Esophagus squamous epithelium (tissue), 5 donors: ENCODE data around the gene GFOD2. TPM values are rescaled to one million over a fixed set of nuclear protein-coding genes. Genes with fewer than 3 reads are reported as not detected.

ENCODE experiments used
- DNase-seq: peaks from one replicate; lab custom pipeline; 2025; lab: John Stamatoyannopoulos, UW
- H3K27ac ChIP-seq, 4 donors: fragments of 200-600 bp; sonication (generic); one replicate each; pipeline ENCODE4 v1.5.1; 2016 to 2019; ENCODE audit warnings: mild to moderate bottlenecking in 1 of 4
- H3K27me3 ChIP-seq, 4 donors: fragments of 200-600 bp; sonication (generic); 1 replicate in 3 of 4; 2 replicates in 1 of 4; pipeline versions ENCODE4 v1.5.1 to v1.6.0; 2017 to 2021; ENCODE audit warnings: antibody characterized with exemption in 1 of 4
- H3K36me3 ChIP-seq, 3 donors: fragments of 200-600 bp; sonication (generic); one replicate each; pipeline ENCODE4 v1.5.1; 2016 to 2019
- H3K4me1 ChIP-seq, 3 donors: fragments of 200-600 bp; sonication (generic); one replicate each; pipeline ENCODE4 v1.5.1; 2017 to 2019
- H3K4me3 ChIP-seq, 4 donors: fragments of 200-600 bp; sonication (generic); 1 replicate in 3 of 4; 2 replicates in 1 of 4; pipeline ENCODE4 v1.5.1; 2016 to 2019; ENCODE audit warnings: mild to moderate bottlenecking in 2 of 4, moderate library complexity in 1 of 4
- H3K9me3 ChIP-seq, 3 donors: fragments of 200-600 bp; sonication (generic); one replicate each; pipeline ENCODE4 v1.5.1; 2016 to 2019
- POLR2A ChIP-seq, 4 donors: fragments of 450-650 bp; IDR thresholded peaks; one replicate each; pipeline ENCODE4 v1.6.1; 2017; ENCODE audit warnings: antibody characterized with exemption in 4 of 4, mild to moderate bottlenecking in 4 of 4, moderate library complexity in 3 of 4
- WGBS, 2 donors: methylation state at CpG; one replicate each; pipeline ENCODE4 v1.1.5; 2018; 5-methylcytosine and 5-hydroxymethylcytosine counted together
- intact Hi-C: fragments of 100-400 bp; cut with DNase I; formaldehyde crosslinking; loops from one replicate; pipeline ENCODE4 v1.15.0; 2022
- total RNA-seq, 4 donors: library from RNA; depleted of rRNA; stranded (reverse); fragments of >200 nt; gene quantifications; one replicate each; pipeline ENCODE4 v1.1.0, GENCODE V29; 2016
- TF ChIP-seq, protein P1 (sequence below), 6 experiments: fragments of 450-650 bp in 4 of 6; fragments of 200-600 bp in 2 of 6; sonication (generic) in 2 of 6; IDR thresholded peaks; one replicate each; pipeline ENCODE4 v1.5.1; 2016 to 2019; ENCODE audit warnings: antibody characterized with exemption in 6 of 6, mild to moderate bottlenecking in 4 of 6, moderate library complexity in 4 of 6
- donor health status: DM: yes; HTN: yes; CAD: no.

The GFOD2 gene
- total RNA-seq, 4 donors from 2014 or later: 26.1 to 63.3 (median 37.3) TPM

GRCh38 chr16:67669499-67670101 is 49.5 kb downstream of the GFOD2 start:
- Histone ChIP-seq H3K27ac (no peak overlapping the region), H3K9me3 (no peaks in the 10 kb centered on the region), H3K4me1 (peaks cover 34 to 67% (median 39%) of the 10 kb centered on the region in 3 donors), H3K4me3 (no peak overlapping the region), H3K27me3 (no peaks in the 10 kb centered on the region), H3K36me3 (no peaks in the 10 kb centered on the region)
- WGBS, 2 donors: 77 to 81% methylated on average over 8 to 10 of the region's 10 CpGs
- TF ChIP-seq POLR2A (IDR thresholded peaks at IDR 0.05): no peak
- TF ChIP-seq, protein P1, sequence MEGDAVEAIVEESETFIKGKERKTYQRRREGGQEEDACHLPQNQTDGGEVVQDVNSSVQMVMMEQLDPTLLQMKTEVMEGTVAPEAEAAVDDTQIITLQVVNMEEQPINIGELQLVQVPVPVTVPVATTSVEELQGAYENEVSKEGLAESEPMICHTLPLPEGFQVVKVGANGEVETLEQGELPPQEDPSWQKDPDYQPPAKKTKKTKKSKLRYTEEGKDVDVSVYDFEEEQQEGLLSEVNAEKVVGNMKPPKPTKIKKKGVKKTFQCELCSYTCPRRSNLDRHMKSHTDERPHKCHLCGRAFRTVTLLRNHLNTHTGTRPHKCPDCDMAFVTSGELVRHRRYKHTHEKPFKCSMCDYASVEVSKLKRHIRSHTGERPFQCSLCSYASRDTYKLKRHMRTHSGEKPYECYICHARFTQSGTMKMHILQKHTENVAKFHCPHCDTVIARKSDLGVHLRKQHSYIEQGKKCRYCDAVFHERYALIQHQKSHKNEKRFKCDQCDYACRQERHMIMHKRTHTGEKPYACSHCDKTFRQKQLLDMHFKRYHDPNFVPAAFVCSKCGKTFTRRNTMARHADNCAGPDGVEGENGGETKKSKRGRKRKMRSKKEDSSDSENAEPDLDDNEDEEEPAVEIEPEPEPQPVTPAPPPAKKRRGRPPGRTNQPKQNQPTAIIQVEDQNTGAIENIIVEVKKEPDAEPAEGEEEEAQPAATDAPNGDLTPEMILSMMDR (IDR thresholded peaks at IDR 0.05): no peak
- DNase-seq: no peak
- intact Hi-C loops: loop anchor here (10.0 kb wide), 2 partner anchors 105 to 145 kb away; partner anchors contain the start of gene CTCF

- WGBS, 2 donors: 81 to 87% methylated on average over 4 of the region's 6 CpGs
- intact Hi-C loops: loop anchor here (10.0 kb wide), 1 partner anchor 104 kb away; the partner anchor contains the start of gene CTCF
- no peak overlapping the region for H3K4me3 ChIP-seq
- no peaks in the 10 kb centered on the region for H3K27me3 ChIP-seq
- H3K4me1 ChIP-seq: peaks cover 24 to 58% (median 30%) of the 10 kb centered on the region in 3 donors
- H3K27ac ChIP-seq: peak overlapping the region in 3 of 4 donors; percentile 86 to 94 (median 87)
- peaks cover 0 to 4% (median 0%) of the 10 kb centered on the region in 3 donors for H3K36me3 ChIP-seq
- no peaks in the 10 kb centered on the region for H3K9me3 ChIP-seq
- DNase-seq: no peak
- TF ChIP-seq, protein P1 (IDR thresholded peaks at IDR 0.05): peak in 1 of 6 experiments; percentile 4
- TF ChIP-seq POLR2A (IDR thresholded peaks at IDR 0.05): no peak
These were observed 50.5 kb downstream of the GFOD2 start for GRCh38 chr16:67668495-67669157.

GRCh38 chr16:67667817-67668494 is 51.2 kb downstream of the GFOD2 start:
- DNase-seq: peak; percentile 54
- intact Hi-C loops: loop anchor here (10.0 kb wide), 1 partner anchor 103 kb away; the partner anchor contains the start of gene CTCF
- Histone ChIP-seq H3K9me3 (no peaks in the 10 kb centered on the region), H3K36me3 (peaks cover 0 to 10% (median 0%) of the 10 kb centered on the region in 3 donors), H3K4me3 (peak overlapping the region in 3 of 4 donors; percentile 72 to 81 (median 73)), H3K27ac (peak overlapping the region; percentile 66 to 94 (median 86)), H3K4me1 (peaks cover 18 to 51% (median 23%) of the 10 kb centered on the region in 3 donors), H3K27me3 (no peaks in the 10 kb centered on the region)
- 6 to 63% methylated on average over 3 to 7 of the region's 18 CpGs for WGBS, 2 donors
- no peak for TF ChIP-seq POLR2A (IDR thresholded peaks at IDR 0.05)
- TF ChIP-seq, protein P1 (IDR thresholded peaks at IDR 0.05): peak; percentile 70 to 93 (median 90)

- WGBS, 2 donors: 20 to 43% methylated on average over 4 of the region's 10 CpGs
These were observed 51.7 kb downstream of the GFOD2 start for GRCh38 chr16:67667453-67667816.

More at GRCh38 chr16:67667453-67667816, 51.7 kb downstream of the GFOD2 start:
- no peak for DNase-seq
- Histone ChIP-seq H3K27me3 (no peaks in the 10 kb centered on the region), H3K27ac (peak overlapping the region; percentile 66 to 94 (median 86)), H3K4me3 (peak overlapping the region in 3 of 4 donors; percentile 72 to 81 (median 73)), H3K4me1 (peaks cover 16 to 46% (median 21%) of the 10 kb centered on the region in 3 donors), H3K9me3 (no peaks in the 10 kb centered on the region), H3K36me3 (peaks cover 0 to 16% (median 0%) of the 10 kb centered on the region in 3 donors)
- intact Hi-C loops: loop anchor here (10.0 kb wide), 1 partner anchor 103 kb away; the partner anchor contains the start of gene CTCF
- TF ChIP-seq POLR2A (IDR thresholded peaks at IDR 0.05): no peak
- TF ChIP-seq, protein P1 (IDR thresholded peaks at IDR 0.05): no peak
